OCI-LY1 (cell line): Measurements from ENCODE around the gene C2orf78.

Experiments
- H2AFZ ChIP-seq: fragments of 200-600 bp; sonication (generic), shearing (Covaris generic); 2 replicates; pipeline ENCODE4 v1.6.0; 2014; ENCODE audit warnings: antibody characterized with exemption, mild to moderate bottlenecking, low read length
- H3F3A ChIP-seq: fragments of 200-600 bp; sonication (generic), shearing (Covaris generic); 2 replicates; pipeline ENCODE4 v1.6.0; 2014; ENCODE audit warnings: mild to moderate bottlenecking, antibody characterized with exemption, low read length, moderate library complexity; ENCODE audit not compliant: insufficient read depth
- H3K27ac ChIP-seq: fragments of 200-600 bp; sonication (generic); 2 replicates; pipeline ENCODE4 v1.5.1; 2014; ENCODE audit warnings: low read length, mixed run types, mild to moderate bottlenecking, low read depth; ENCODE audit not compliant: poor library complexity, severe bottlenecking
- H3K27me3 ChIP-seq: fragments of 200-600 bp; sonication (generic); 2 replicates; pipeline ENCODE4 v1.6.0; 2014; ENCODE audit warnings: antibody characterized with exemption, mild to moderate bottlenecking, low read length, moderate library complexity; ENCODE audit not compliant: insufficient read depth
- H3K36me3 ChIP-seq: fragments of 200-600 bp; sonication (generic); 2 replicates; pipeline ENCODE4 v1.6.1; 2014; ENCODE audit warnings: mild to moderate bottlenecking, antibody characterized with exemption, low read length, moderate library complexity, mixed read lengths; ENCODE audit not compliant: insufficient read depth
- H3K4me1 ChIP-seq: fragments of 200-600 bp; sonication (generic); 2 replicates; pipeline ENCODE4 v1.5.1; 2014; ENCODE audit warnings: mild to moderate bottlenecking, low read length, moderate library complexity; ENCODE audit not compliant: insufficient read depth, severe bottlenecking
- H3K4me2 ChIP-seq: fragments of 200-600 bp; sonication (generic), shearing (Covaris generic); 2 replicates; pipeline ENCODE4 v1.6.1; 2014; ENCODE audit warnings: low read length
- H3K4me3 ChIP-seq: fragments of 200-600 bp; sonication (generic); 2 replicates; pipeline ENCODE4 v1.5.1; 2014; ENCODE audit warnings: low read length, low read depth, mild to moderate bottlenecking, mixed read lengths; ENCODE audit not compliant: poor library complexity, severe bottlenecking
- H3K79me2 ChIP-seq: fragments of 200-600 bp; shearing (Covaris generic); 2 replicates; pipeline ENCODE4 v1.6.1; 2016; ENCODE audit warnings: mixed run types, low read length, mixed read lengths; ENCODE audit not compliant: insufficient read depth
- H3K9ac ChIP-seq: fragments of 200-600 bp; sonication (generic), shearing (Covaris generic); 2 replicates; pipeline ENCODE4 v1.6.1; 2014; ENCODE audit warnings: mild to moderate bottlenecking, low read length, mixed read lengths
- H3K9me2 ChIP-seq: fragments of 200-600 bp; sonication (generic), shearing (Covaris generic); 2 replicates; pipeline ENCODE4 v1.6.1; 2014; ENCODE audit warnings: low read depth, mild to moderate bottlenecking, low read length, mixed read lengths
- H3K9me3 ChIP-seq: fragments of 200-600 bp; shearing (Covaris generic); 2 replicates; pipeline ENCODE4 v1.6.1; 2014; ENCODE audit warnings: low read length, mixed read lengths
- H4K20me1 ChIP-seq: fragments of 200-600 bp; sonication (generic), shearing (Covaris generic); 2 replicates; pipeline ENCODE4 v1.6.0; 2016; ENCODE audit warnings: mild to moderate bottlenecking, low read length; ENCODE audit not compliant: insufficient read depth
- CTCF ChIP-seq: fragments of 200-600 bp; sonication (generic), shearing (Covaris generic); IDR thresholded peaks from 2 replicates; pipeline ENCODE4 v1.5.1; 2017; ENCODE audit warnings: mild to moderate bottlenecking, antibody characterized with exemption, low read length, moderate library complexity, mixed read lengths
- EZH2 ChIP-seq: fragments of 200-600 bp; sonication (generic), shearing (Covaris generic); IDR thresholded peaks from 2 replicates; pipeline ENCODE4 v1.8.0; 2017; ENCODE audit warnings: borderline replicate concordance, mixed run types, mild to moderate bottlenecking, antibody characterized with exemption, low read length, moderate library complexity, mixed read lengths

Gene C2orf78

GRCh38 chr2:73739101-73739500 lies 44.9 kb upstream of the C2orf78 start:
- Histone ChIP-seq H3K36me3 (peaks cover 8% of the 10 kb centered on the region; the same call in 1 of the 2 replicates), H3K9ac (no peak overlapping the region), H2AFZ (no peak overlapping the region), H3K4me1 (peaks cover 18% of the 10 kb centered on the region), H3K4me2 (no peak overlapping the region), H3F3A (no peaks in the 10 kb centered on the region), H3K4me3 (no peak overlapping the region), H4K20me1 (no peaks in the 10 kb centered on the region), H3K9me2 (no peaks in the 10 kb centered on the region), H3K27ac (no peak overlapping the region), H3K79me2 (peaks cover 17% of the 10 kb centered on the region), H3K27me3 (no peaks in the 10 kb centered on the region), H3K9me3 (no peaks in the 10 kb centered on the region)
- no peak for TF ChIP-seq EZH2
- no peak for TF ChIP-seq CTCF

GRCh38 chr2:73740767-73741166 lies 43.2 kb upstream of the C2orf78 start:
- H4K20me1 ChIP-seq, result no peaks in the 10 kb centered on the region
- H3K4me1 ChIP-seq, result peaks cover 16% of the 10 kb centered on the region
- no peak overlapping the region for H3K9ac ChIP-seq
- H3K4me3 ChIP-seq, result no peak overlapping the region
- H3K9me3 ChIP-seq, result no peaks in the 10 kb centered on the region
- H3K36me3 ChIP-seq, result peaks cover 4% of the 10 kb centered on the region; the same call in 1 of the 2 replicates
- no peak overlapping the region for H3K4me2 ChIP-seq
- no peak overlapping the region for H2AFZ ChIP-seq
- H3K9me2 ChIP-seq, result no peaks in the 10 kb centered on the region
- no peaks in the 10 kb centered on the region for H3F3A ChIP-seq
- TF ChIP-seq EZH2, result no peak
- TF ChIP-seq CTCF, result no peak
- peaks cover 11% of the 10 kb centered on the region for H3K79me2 ChIP-seq
- H3K27me3 ChIP-seq, result no peaks in the 10 kb centered on the region
- no peak overlapping the region for H3K27ac ChIP-seq

- no peaks in the 10 kb centered on the region for H3K9me2 ChIP-seq
- TF ChIP-seq CTCF (no peak), EZH2 (no peak)
Observed at GRCh38 chr2:73746015-73746876, 37.7 kb upstream of the C2orf78 start.

More at GRCh38 chr2:73746015-73746876, 37.7 kb upstream of the C2orf78 start:
- Histone ChIP-seq H3F3A (no peaks in the 10 kb centered on the region), H2AFZ (no peak overlapping the region), H3K27me3 (no peaks in the 10 kb centered on the region), H4K20me1 (no peaks in the 10 kb centered on the region), H3K9me3 (no peaks in the 10 kb centered on the region), H3K27ac (no peak overlapping the region), H3K4me2 (no peak overlapping the region), H3K79me2 (no peaks in the 10 kb centered on the region), H3K4me1 (no peaks in the 10 kb centered on the region), H3K4me3 (no peak overlapping the region), H3K9ac (no peak overlapping the region), H3K36me3 (peaks cover 17% of the 10 kb centered on the region)
